Measurements from ENCODE around the gene SCAND1.

SCAND1 gene

GRCh38 chr20:35903843-35904242 lies 50.5 kb downstream of the SCAND1 start:
- Histone ChIP-seq H3K27me3 (ENCODE audit: low read depth, low read length) (no peaks in the 10 kb centered on the region), H3K36me3 (ENCODE audit: control insufficient read depth in 1 of 2, insufficient read depth in 2 of 2, low read length in 2 of 2) (peaks cover 9 to 12% of the 10 kb centered on the region in 2 donors), H3K9me3 (ENCODE audit: control insufficient read depth in 1 of 2, low read length in 2 of 2) (no peaks in the 10 kb centered on the region), H3K27ac (ENCODE audit: low read length) (no peak overlapping the region), H3K4me3 (ENCODE audit: low read depth in 1 of 2, low read length in 2 of 2) (no peak overlapping the region), H3K4me1 (ENCODE audit: control insufficient read depth in 1 of 2, insufficient read depth in 2 of 2, low read length in 2 of 2) (no peaks in the 10 kb centered on the region)

All from muscle layer of duodenum (tissue), 2 donors.